Hepatocyte (in vitro differentiated cells): ENCODE results near the gene SOX6. TPM values are rescaled to one million over a fixed set of nuclear protein-coding genes. Genes with fewer than 3 reads are reported as not detected.

ENCODE experiments used
- DNase-seq: peaks from one replicate; pipeline ENCODE4 v3.0.0-alpha.2; 2016; ENCODE audit warnings: low spot score
- H2AFZ ChIP-seq: fragments of 200-600 bp; sonication (generic); 2 replicates; pipeline ENCODE4 v1.6.0; 2016; ENCODE audit warnings: antibody characterized with exemption, mild to moderate bottlenecking
- H3K27ac ChIP-seq: fragments of 200-600 bp; sonication (generic); 2 replicates; pipeline ENCODE4 v1.5.1; 2016; ENCODE audit warnings: mild to moderate bottlenecking
- H3K27me3 ChIP-seq: fragments of 200-600 bp; sonication (generic); 2 replicates; pipeline ENCODE4 v1.6.1; 2016
- H3K36me3 ChIP-seq: fragments of 200-600 bp; sonication (generic); replicated peaks from 2 replicates; pipeline ENCODE4 v1.5.1; 2016; ENCODE audit warnings: low read depth; ENCODE audit not compliant: insufficient read depth
- H3K4me1 ChIP-seq: fragments of 200-600 bp; sonication (generic); 2 replicates; pipeline ENCODE4 v1.5.1; 2016; ENCODE audit warnings: mild to moderate bottlenecking, moderate library complexity; ENCODE audit not compliant: insufficient read depth
- H3K4me2 ChIP-seq: fragments of 200-600 bp; sonication (generic); 2 replicates; pipeline ENCODE4 v1.6.0; 2016
- H3K4me3 ChIP-seq: fragments of 200-600 bp; sonication (generic); 2 replicates; pipeline ENCODE4 v1.5.1; 2016; ENCODE audit warnings: mild to moderate bottlenecking
- H3K79me2 ChIP-seq: fragments of 200-600 bp; sonication (generic); 2 replicates; pipeline ENCODE4 v1.6.0; 2017; ENCODE audit warnings: mild to moderate bottlenecking
- H3K9me2 ChIP-seq: fragments of 200-600 bp; sonication (generic); replicated peaks from 2 replicates; pipeline ENCODE4 v1.6.0; 2017; ENCODE audit warnings: mild to moderate bottlenecking; ENCODE audit not compliant: insufficient read depth
- H3K9me3 ChIP-seq: fragments of 200-600 bp; sonication (generic); 2 replicates; pipeline ENCODE4 v1.5.1; 2016; ENCODE audit warnings: low read depth, mild to moderate bottlenecking
- H4K20me1 ChIP-seq: fragments of 200-600 bp; sonication (generic); 2 replicates; pipeline ENCODE4 v1.6.0; 2016; ENCODE audit warnings: mild to moderate bottlenecking; ENCODE audit not compliant: insufficient read depth, poor library complexity, severe bottlenecking
- CTCF ChIP-seq: fragments of 200-600 bp; sonication (generic); IDR thresholded peaks from 2 replicates; pipeline ENCODE4 v1.5.1; 2016; ENCODE audit warnings: antibody characterized with exemption, mild to moderate bottlenecking; ENCODE audit not compliant: poor library complexity
- EZH2 ChIP-seq: fragments of 200-600 bp; sonication (generic); IDR thresholded peaks from 2 replicates; pipeline ENCODE4 v1.6.1; 2016; ENCODE audit warnings: antibody characterized with exemption, mild to moderate bottlenecking, borderline replicate concordance
- EZH2phosphoT487 ChIP-seq: fragments of 200-600 bp; sonication (generic); IDR thresholded peaks from one replicate; pipeline ENCODE4 v1.6.1; 2018; ENCODE audit warnings: antibody characterized with exemption, mild to moderate bottlenecking, low read depth, moderate library complexity; ENCODE audit not compliant: unreplicated experiment, severe bottlenecking
- WGBS: methylation state at CpG from one replicate; pipeline ENCODE4 v1.1.6; 2016; ENCODE audit warnings: low lambda C conversion rate; ENCODE audit errors: missing lambda C conversion rate; 5-methylcytosine and 5-hydroxymethylcytosine counted together
- polyA plus RNA-seq: library from polyadenylated mRNA; unstranded; fragments of >200 nt; fragmentation: Nextera tagmentation; extraction: Ambion mirVana; gene quantifications from 2 replicates; pipeline ENCODE4 v1.2.1, GENCODE V29; 2016
- total RNA-seq: library from RNA; depleted of rRNA; stranded (reverse); fragments of >200 nt; gene quantifications from 2 replicates; pipeline ENCODE4 v1.2.3, GENCODE V29; 2014

The SOX6 gene
- total and polyA plus RNA-seq, 2 experiments from 2014 or later: 23.2 to 75.7 TPM

GRCh38 chr11:16279524-16279923 lies 76.8 kb downstream of the SOX6 start:
- H3K27me3 ChIP-seq: no peaks in the 10 kb centered on the region
- no peak overlapping the region for H3K4me3 ChIP-seq
- no peaks in the 10 kb centered on the region for H3K36me3 ChIP-seq
- H3K4me2 ChIP-seq: no peak overlapping the region
- no peak for TF ChIP-seq CTCF
- H3K4me1 ChIP-seq: no peaks in the 10 kb centered on the region
- no peaks in the 10 kb centered on the region for H4K20me1 ChIP-seq
- no peak overlapping the region for H3K27ac ChIP-seq
- no peaks in the 10 kb centered on the region for H3K79me2 ChIP-seq
- no peak overlapping the region for H2AFZ ChIP-seq
- DNase-seq: no peak
- no peaks in the 10 kb centered on the region for H3K9me3 ChIP-seq
- H3K9me2 ChIP-seq: no peaks in the 10 kb centered on the region

- TF ChIP-seq EZH2phosphoT487: no peak
- TF ChIP-seq CTCF: no peak
- Histone ChIP-seq H3K9me3 (no peaks in the 10 kb centered on the region), H3K36me3 (no peaks in the 10 kb centered on the region), H3K4me3 (no peak overlapping the region), H3K4me2 (no peak overlapping the region), H4K20me1 (no peaks in the 10 kb centered on the region), H3K27me3 (no peaks in the 10 kb centered on the region), H3K4me1 (no peaks in the 10 kb centered on the region), H3K27ac (no peak overlapping the region), H2AFZ (no peak overlapping the region), H3K9me2 (no peaks in the 10 kb centered on the region), H3K79me2 (no peaks in the 10 kb centered on the region)
- 87% methylated on average over 1 of the region's 1 CpG for WGBS
- no peak for DNase-seq
Observed at GRCh38 chr11:16278979-16279378, 77.4 kb downstream of the SOX6 start.

GRCh38 chr11:16278273-16278672 lies 78.1 kb downstream of the SOX6 start:
- WGBS: 94% methylated on average over 2 of the region's 2 CpGs
- Histone ChIP-seq H3K27me3 (no peaks in the 10 kb centered on the region), H3K79me2 (no peaks in the 10 kb centered on the region), H3K36me3 (no peaks in the 10 kb centered on the region), H3K4me1 (no peaks in the 10 kb centered on the region), H3K9me3 (no peaks in the 10 kb centered on the region), H2AFZ (no peak overlapping the region), H3K4me2 (no peak overlapping the region), H4K20me1 (no peaks in the 10 kb centered on the region), H3K9me2 (no peaks in the 10 kb centered on the region), H3K27ac (no peak overlapping the region), H3K4me3 (no peak overlapping the region)
- DNase-seq: no peak
- no peak for TF ChIP-seq EZH2phosphoT487
- TF ChIP-seq CTCF: no peak
- TF ChIP-seq EZH2: no peak

GRCh38 chr11:16276251-16276650 lies 80.1 kb downstream of the SOX6 start:
- Histone ChIP-seq H3K4me2 (no peak overlapping the region), H3K27me3 (no peaks in the 10 kb centered on the region), H3K9me2 (no peaks in the 10 kb centered on the region), H3K4me3 (no peak overlapping the region), H3K27ac (no peak overlapping the region), H3K9me3 (no peaks in the 10 kb centered on the region), H3K36me3 (no peaks in the 10 kb centered on the region), H3K4me1 (no peaks in the 10 kb centered on the region), H4K20me1 (no peaks in the 10 kb centered on the region), H2AFZ (no peak overlapping the region), H3K79me2 (no peaks in the 10 kb centered on the region)
- no peak for DNase-seq
- TF ChIP-seq EZH2phosphoT487: no peak
- no peak for TF ChIP-seq CTCF
- no peak for TF ChIP-seq EZH2
- WGBS: 93% methylated on average over 2 of the region's 2 CpGs
